Stimulated activated naive CD8-positive, alpha-beta T cell treated with anti-CD3 and anti-CD28 coated beads, Interleukin-15, amount 100 ng/mL, for 72 hours (primary cell): ENCODE data around the gene HOXA10.
A peak's percentile ranks its signal among the peaks of the same experiment; 100 is the strongest.

Source experiments
- ATAC-seq: fragments of 150-1000 bp; cut with Tn5 transposase; 2 replicates; pipeline ENCODE4 v1.10.0; 2021; ENCODE audit warnings: mild to moderate bottlenecking, moderate library complexity
- DNase-seq, 2 donors: peaks; one replicate each; pipeline ENCODE4 v3.0.0; 2021 to 2022
- H3K27ac Mint-ChIP-seq, 2 donors: one replicate each; pipeline ENCODE4 v1.8.0; 2022; ENCODE audit warnings: mild to moderate bottlenecking in 2 of 2, mixed read lengths in 2 of 2, moderate library complexity in 2 of 2
- H3K27me3 Mint-ChIP-seq: one replicate; pipeline ENCODE4 v1.8.0; 2022; ENCODE audit warnings: mixed read lengths
- H3K4me1 Mint-ChIP-seq: one replicate; pipeline ENCODE4 v1.8.0; 2022; ENCODE audit warnings: mild to moderate bottlenecking, mixed read lengths
- H3K4me3 Mint-ChIP-seq, 2 donors: one replicate each; pipeline ENCODE4 v1.8.0; 2022; ENCODE audit warnings: mild to moderate bottlenecking in 2 of 2, mixed read lengths in 2 of 2, moderate library complexity in 1 of 2
- H3K9me3 Mint-ChIP-seq, 2 donors: one replicate each; pipeline ENCODE4 v1.8.0; 2022; ENCODE audit warnings: mixed read lengths in 2 of 2

The HOXA10 gene

GRCh38 chr7:27187475-27188385 lies 13.6 kb upstream of the HOXA10 start:
- ATAC-seq (no peak), DNase-seq (peak in 1 of 2 donors; percentile 10)
- Mint-ChIP-seq H3K4me1 (peaks cover 71% of the 10 kb centered on the region), H3K4me3 (peak overlapping the region; percentile 81 to 89), H3K27me3 (peaks cover 100% of the 10 kb centered on the region), H3K27ac (no peak overlapping the region), H3K9me3 (no peaks in the 10 kb centered on the region)

- DNase-seq: peak in 1 of 2 donors; percentile 6
- Mint-ChIP-seq H3K27ac (no peak overlapping the region), H3K4me3 (no peak overlapping the region), H3K27me3 (peaks cover 100% of the 10 kb centered on the region), H3K4me1 (peaks cover 67% of the 10 kb centered on the region), H3K9me3 (no peaks in the 10 kb centered on the region)
- ATAC-seq: no peak
Measured at GRCh38 chr7:27186668-27187474, 12.8 kb upstream of the HOXA10 start.

- DNase-seq (peak in 1 of 2 donors; percentile 14), ATAC-seq (no peak)
- H3K27me3 Mint-ChIP-seq: peaks cover 100% of the 10 kb centered on the region
- H3K27ac Mint-ChIP-seq: no peak overlapping the region
- peak overlapping the region; percentile 74 to 75 for H3K4me3 Mint-ChIP-seq
- peaks cover 59% of the 10 kb centered on the region for H3K4me1 Mint-ChIP-seq
- no peaks in the 10 kb centered on the region for H3K9me3 Mint-ChIP-seq
Measured at GRCh38 chr7:27185854-27186667, 11.9 kb upstream of the HOXA10 start.

- H3K9me3 Mint-ChIP-seq: no peaks in the 10 kb centered on the region
- DNase-seq (peak in 1 of 2 donors; percentile 16), ATAC-seq (peak; percentile 22)
- peaks cover 100% of the 10 kb centered on the region for H3K27me3 Mint-ChIP-seq
- no peak within 1 kb of the TSS for H3K27ac Mint-ChIP-seq
- peak within 1 kb of the TSS; percentile 74 to 75 for H3K4me3 Mint-ChIP-seq
- H3K4me1 Mint-ChIP-seq: peaks cover 59% of the 10 kb centered on the region
Measured at GRCh38 chr7:27185013-27185853, 11.1 kb upstream of the HOXA10 start, which contains the start of gene HOXA11. Gene HOXA11, minus strand, starts transcription at chr7:27185232. Its CDS starts 88 bp downstream, at chr7:27185144.

- H3K27me3 Mint-ChIP-seq: peaks cover 100% of the 10 kb centered on the region
- no peaks in the 10 kb centered on the region for H3K9me3 Mint-ChIP-seq
- peaks cover 59% of the 10 kb centered on the region for H3K4me1 Mint-ChIP-seq
- H3K4me3 Mint-ChIP-seq: peak overlapping the region; percentile 74 to 75
- DNase-seq (peak in 1 of 2 donors; percentile 29), ATAC-seq (peak; percentile 37)
- H3K27ac Mint-ChIP-seq: no peak overlapping the region
Measured at GRCh38 chr7:27184337-27185012, 10.4 kb upstream of the HOXA10 start.

- Mint-ChIP-seq H3K27ac (no peak overlapping the region), H3K4me1 (peaks cover 53% of the 10 kb centered on the region), H3K9me3 (no peaks in the 10 kb centered on the region), H3K27me3 (peaks cover 100% of the 10 kb centered on the region), H3K4me3 (peak overlapping the region; percentile 74 to 75)
- no peak for ATAC-seq
- DNase-seq: peak in 1 of 2 donors; percentile 15
Measured at GRCh38 chr7:27183682-27184336, 9.7 kb upstream of the HOXA10 start.

- DNase-seq: peak in 1 of 2 donors; percentile 8
- H3K27me3 Mint-ChIP-seq: peaks cover 100% of the 10 kb centered on the region
- no peak overlapping the region for H3K27ac Mint-ChIP-seq
- peak overlapping the region; percentile 56 to 74 for H3K4me3 Mint-ChIP-seq
- no peak for ATAC-seq
- peaks cover 46% of the 10 kb centered on the region for H3K4me1 Mint-ChIP-seq
- H3K9me3 Mint-ChIP-seq: no peaks in the 10 kb centered on the region
Measured at GRCh38 chr7:27182861-27183681, 9.0 kb upstream of the HOXA10 start.

- Mint-ChIP-seq H3K27me3 (peaks cover 100% of the 10 kb centered on the region), H3K27ac (no peak overlapping the region), H3K4me3 (no peak overlapping the region), H3K4me1 (peaks cover 39% of the 10 kb centered on the region), H3K9me3 (no peaks in the 10 kb centered on the region)
- ATAC-seq (no peak), DNase-seq (peak in 1 of 2 donors; percentile 3)
Measured at GRCh38 chr7:27182285-27182841, 8.2 kb upstream of the HOXA10 start.

GRCh38 chr7:27181795-27182275 lies 7.7 kb upstream of the HOXA10 start:
- peaks cover 100% of the 10 kb centered on the region for H3K27me3 Mint-ChIP-seq
- H3K27ac Mint-ChIP-seq: no peak overlapping the region
- no peak overlapping the region for H3K4me3 Mint-ChIP-seq
- ATAC-seq: no peak
- no peaks in the 10 kb centered on the region for H3K9me3 Mint-ChIP-seq
- peaks cover 36% of the 10 kb centered on the region for H3K4me1 Mint-ChIP-seq
- DNase-seq: peak in 1 of 2 donors; percentile 7

GRCh38 chr7:27180431-27181420 lies 6.6 kb upstream of the HOXA10 start:
- Mint-ChIP-seq H3K4me3 (peak overlapping the region in 1 of 2 donors; percentile 46), H3K4me1 (peaks cover 28% of the 10 kb centered on the region), H3K27me3 (peaks cover 100% of the 10 kb centered on the region), H3K27ac (no peak overlapping the region), H3K9me3 (no peaks in the 10 kb centered on the region)
- no peak for ATAC-seq
- peak in 1 of 2 donors; percentile 2 for DNase-seq
